ENCODE measurements around the gene CYP27B1. TPM values are rescaled to one million over a fixed set of nuclear protein-coding genes. Genes with fewer than 3 reads are reported as not detected.

Gene CYP27B1
- total and polyA plus RNA-seq, 4 donors, result 0.05 to 1.6 (median 0.17) TPM

- Histone ChIP-seq H3K4me3 (ENCODE audit: low read depth in 1 of 3, low read length in 3 of 3) (no peak overlapping the region), H3K9me3 (ENCODE audit: control insufficient read depth in 4 of 4, low read length in 3 of 4) (no peaks in the 10 kb centered on the region), H3K4me1 (ENCODE audit: control insufficient read depth in 4 of 4, insufficient read depth in 4 of 4, low read length in 3 of 4) (peaks cover 0 to 14% (median 9%) of the 10 kb centered on the region in 4 donors), H3K27ac (ENCODE audit: low read depth in 1 of 2, low read length in 2 of 2) (no peak overlapping the region), H3K9ac (ENCODE audit: low read depth in 1 of 2, low read length in 2 of 2) (no peak overlapping the region), H3K36me3 (ENCODE audit: control insufficient read depth in 4 of 4, insufficient read depth in 3 of 4, low read depth in 1 of 4, low read length in 3 of 4) (peaks cover 0 to 17% (median 11%) of the 10 kb centered on the region in 4 donors), H3K27me3 (ENCODE audit: control insufficient read depth in 4 of 4, insufficient read depth in 4 of 4, low read length in 3 of 4) (no peaks in the 10 kb centered on the region)
- no peak for DNase-seq (ENCODE audit: low spot score)
- WGBS, result 55% methylated on average over 11 of the region's 11 CpGs
- TF ChIP-seq ZBTB33 (IDR thresholded peaks at IDR 0.05) (no peak), NR2F2 (IDR thresholded peaks at IDR 0.05) (no peak), MAX (IDR thresholded peaks at IDR 0.05) (no peak), GABPA (IDR thresholded peaks at IDR 0.05 in 1 of 2, conservative IDR thresholded peaks at IDR 0.05 in 1 of 2) (no peak), FOXA2 (IDR thresholded peaks at IDR 0.05) (no peak)
Measured at GRCh38 chr12:57724936-57725740, 41.7 kb downstream of the CYP27B1 start.

- no peak overlapping the region for H3K27ac ChIP-seq (ENCODE audit: low read depth in 1 of 2, low read length in 2 of 2)
- H3K9ac ChIP-seq (ENCODE audit: low read depth in 1 of 2, low read length in 2 of 2), result no peak overlapping the region
- no peak for DNase-seq (ENCODE audit: low spot score)
- WGBS, result 79% methylated on average over 12 of the region's 12 CpGs
- H3K9me3 ChIP-seq (ENCODE audit: control insufficient read depth in 4 of 4, low read length in 3 of 4), result no peaks in the 10 kb centered on the region
- no peak overlapping the region for H3K4me3 ChIP-seq (ENCODE audit: low read depth in 1 of 3, low read length in 3 of 3)
- no peaks in the 10 kb centered on the region for H3K27me3 ChIP-seq (ENCODE audit: control insufficient read depth in 4 of 4, insufficient read depth in 4 of 4, low read length in 3 of 4)
- H3K36me3 ChIP-seq (ENCODE audit: control insufficient read depth in 4 of 4, insufficient read depth in 3 of 4, low read depth in 1 of 4, low read length in 3 of 4), result peaks cover 2 to 25% (median 19%) of the 10 kb centered on the region in 4 donors
- TF ChIP-seq TAF1 (conservative IDR thresholded peaks at IDR 0.05) (no peak), ZBTB33 (IDR thresholded peaks at IDR 0.05) (no peak), RXRA (IDR thresholded peaks at IDR 0.05) (no peak), SP1 (IDR thresholded peaks at IDR 0.05) (no peak), YY1 (IDR thresholded peaks at IDR 0.05) (no peak), EGR1 (IDR thresholded peaks at IDR 0.05; ENCODE audit: low read depth in 2 of 2) (no peak), HNF4G (IDR thresholded peaks at IDR 0.05) (no peak), GABPA (IDR thresholded peaks at IDR 0.05 in 1 of 2, conservative IDR thresholded peaks at IDR 0.05 in 1 of 2) (no peak), HNF4A (conservative IDR thresholded peaks at IDR 0.05) (no peak), JUND (IDR thresholded peaks at IDR 0.05) (no peak), FOXA2 (IDR thresholded peaks at IDR 0.05) (no peak), NR2F2 (IDR thresholded peaks at IDR 0.05) (no peak), MAX (IDR thresholded peaks at IDR 0.05) (no peak), ATF3 (IDR thresholded peaks at IDR 0.05) (no peak)
- TF ChIP-seq, protein P1, sequence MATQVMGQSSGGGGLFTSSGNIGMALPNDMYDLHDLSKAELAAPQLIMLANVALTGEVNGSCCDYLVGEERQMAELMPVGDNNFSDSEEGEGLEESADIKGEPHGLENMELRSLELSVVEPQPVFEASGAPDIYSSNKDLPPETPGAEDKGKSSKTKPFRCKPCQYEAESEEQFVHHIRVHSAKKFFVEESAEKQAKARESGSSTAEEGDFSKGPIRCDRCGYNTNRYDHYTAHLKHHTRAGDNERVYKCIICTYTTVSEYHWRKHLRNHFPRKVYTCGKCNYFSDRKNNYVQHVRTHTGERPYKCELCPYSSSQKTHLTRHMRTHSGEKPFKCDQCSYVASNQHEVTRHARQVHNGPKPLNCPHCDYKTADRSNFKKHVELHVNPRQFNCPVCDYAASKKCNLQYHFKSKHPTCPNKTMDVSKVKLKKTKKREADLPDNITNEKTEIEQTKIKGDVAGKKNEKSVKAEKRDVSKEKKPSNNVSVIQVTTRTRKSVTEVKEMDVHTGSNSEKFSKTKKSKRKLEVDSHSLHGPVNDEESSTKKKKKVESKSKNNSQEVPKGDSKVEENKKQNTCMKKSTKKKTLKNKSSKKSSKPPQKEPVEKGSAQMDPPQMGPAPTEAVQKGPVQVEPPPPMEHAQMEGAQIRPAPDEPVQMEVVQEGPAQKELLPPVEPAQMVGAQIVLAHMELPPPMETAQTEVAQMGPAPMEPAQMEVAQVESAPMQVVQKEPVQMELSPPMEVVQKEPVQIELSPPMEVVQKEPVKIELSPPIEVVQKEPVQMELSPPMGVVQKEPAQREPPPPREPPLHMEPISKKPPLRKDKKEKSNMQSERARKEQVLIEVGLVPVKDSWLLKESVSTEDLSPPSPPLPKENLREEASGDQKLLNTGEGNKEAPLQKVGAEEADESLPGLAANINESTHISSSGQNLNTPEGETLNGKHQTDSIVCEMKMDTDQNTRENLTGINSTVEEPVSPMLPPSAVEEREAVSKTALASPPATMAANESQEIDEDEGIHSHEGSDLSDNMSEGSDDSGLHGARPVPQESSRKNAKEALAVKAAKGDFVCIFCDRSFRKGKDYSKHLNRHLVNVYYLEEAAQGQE (IDR thresholded peaks at IDR 0.05), result no peak
- H3K4me1 ChIP-seq (ENCODE audit: control insufficient read depth in 4 of 4, insufficient read depth in 4 of 4, low read length in 3 of 4), result peaks cover 0 to 14% (median 9%) of the 10 kb centered on the region in 4 donors
Measured at GRCh38 chr12:57724003-57724935, 42.6 kb downstream of the CYP27B1 start.

All from liver (tissue), 9 donors.